SJSA1 (cell line): ENCODE data around the gene CA5A. TPM values are rescaled to one million over a fixed set of nuclear protein-coding genes. Genes with fewer than 3 reads are reported as not detected.
"Not testable (repeated sequence)": the region's sequence is repeated elsewhere in the genome, so short reads cannot be mapped to it uniquely, and the experiment has no call there.

Experiments used
- DNase-seq, 2 experiments: peaks; one replicate each; pipeline ENCODE4 v3.0.0-alpha.2; 2015 to 2020; ENCODE audit warnings: low spot score in 2 of 2, low read depth in 1 of 2
- H3K27ac ChIP-seq: fragments of 250-450 bp; sonication (Bioruptor Pico); 2 replicates; pipeline ENCODE4 v1.5.1; 2020; ENCODE audit warnings: mild to moderate bottlenecking, moderate library complexity
- H3K27me3 ChIP-seq: fragments of 250-450 bp; sonication (Bioruptor Pico); replicated peaks from 2 replicates; pipeline ENCODE4 v1.5.1; 2020; ENCODE audit warnings: mild to moderate bottlenecking, moderate library complexity
- H3K36me3 ChIP-seq: fragments of 250-450 bp; sonication (Bioruptor Pico); 2 replicates; pipeline ENCODE4 v1.5.1; 2020; ENCODE audit warnings: mild to moderate bottlenecking
- H3K4me1 ChIP-seq: fragments of 250-450 bp; sonication (Bioruptor Pico); replicated peaks from 2 replicates; pipeline ENCODE4 v1.6.1; 2021; ENCODE audit warnings: mild to moderate bottlenecking
- H3K4me3 ChIP-seq: fragments of 250-450 bp; sonication (Bioruptor Pico); 2 replicates; pipeline ENCODE4 v1.5.1; 2020; ENCODE audit warnings: mild to moderate bottlenecking
- H3K9me3 ChIP-seq: fragments of 250-450 bp; sonication (Bioruptor Pico); replicated peaks from 2 replicates; pipeline ENCODE4 v1.5.1; 2020; ENCODE audit warnings: mild to moderate bottlenecking
- total RNA-seq: library from RNA; depleted of rRNA; stranded (reverse); fragments of >200 nt; shearing (Covaris generic); gene quantifications from 2 replicates; pipeline ENCODE4 v1.2.3, GENCODE V29; 2014

The CA5A gene
- total RNA-seq, 1 experiment from 2014 or later, result not detected

GRCh38 chr16:87877942-87878507 lies 58.3 kb downstream of the CA5A start:
- Histone ChIP-seq H3K27ac (no peak overlapping the region), H3K9me3 (no peaks in the 10 kb centered on the region)
- no peak for DNase-seq

DNA sequence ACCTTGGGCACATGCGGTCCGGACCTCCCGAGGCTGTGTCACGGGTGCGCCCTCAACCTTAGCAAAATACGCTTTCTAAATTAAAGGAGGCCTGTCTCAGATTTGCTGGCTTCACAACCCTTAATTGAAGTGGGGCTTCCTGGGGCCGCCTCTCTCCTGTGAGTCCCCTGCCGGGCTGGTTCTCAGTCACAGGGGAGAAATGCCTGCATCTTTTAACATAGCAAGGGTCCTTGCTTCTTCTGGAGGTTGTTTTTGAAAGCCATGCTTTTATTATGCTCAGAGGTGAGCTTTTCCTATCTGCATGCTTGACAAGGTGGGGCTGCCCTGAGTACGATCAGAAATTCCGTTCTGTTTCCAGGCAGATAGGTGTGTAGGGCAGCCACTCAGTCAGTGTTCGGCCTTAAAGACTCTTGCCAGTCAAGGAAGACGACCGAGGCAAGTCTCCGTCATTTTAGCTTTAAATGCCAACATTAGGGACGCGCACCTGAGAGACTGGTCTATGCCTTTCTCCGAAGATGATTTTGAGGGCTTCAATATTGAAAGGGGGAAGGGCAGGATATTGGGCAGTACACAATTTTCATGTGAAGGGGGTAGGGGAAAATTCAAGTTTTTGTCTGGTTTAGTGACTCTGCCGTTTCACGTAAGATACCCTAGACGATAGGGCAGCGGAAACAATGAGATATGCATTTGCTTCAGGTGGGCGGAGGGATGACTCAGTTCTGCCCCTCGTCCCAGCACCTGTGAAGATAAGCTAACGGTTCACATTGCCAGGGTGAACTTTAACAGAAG lies 61.5 kb downstream of the CA5A start:
- H3K9me3 ChIP-seq, result no peaks in the 10 kb centered on the region
- no peak for DNase-seq
- H3K4me3 ChIP-seq, result no peak overlapping the region
- no peak overlapping the region for H3K27ac ChIP-seq
- no peaks in the 10 kb centered on the region for H3K36me3 ChIP-seq
- H3K4me1 ChIP-seq, result peaks cover 13% of the 10 kb centered on the region
- H3K27me3 ChIP-seq, result no peaks in the 10 kb centered on the region

More at GRCh38 chr16:87877942-87878507, 58.3 kb downstream of the CA5A start:
- H3K36me3 ChIP-seq, result no peaks in the 10 kb centered on the region
- H3K27me3 ChIP-seq, result no peaks in the 10 kb centered on the region
- no peaks in the 10 kb centered on the region for H3K4me1 ChIP-seq
- H3K4me3 ChIP-seq, result no peak overlapping the region

DNA sequence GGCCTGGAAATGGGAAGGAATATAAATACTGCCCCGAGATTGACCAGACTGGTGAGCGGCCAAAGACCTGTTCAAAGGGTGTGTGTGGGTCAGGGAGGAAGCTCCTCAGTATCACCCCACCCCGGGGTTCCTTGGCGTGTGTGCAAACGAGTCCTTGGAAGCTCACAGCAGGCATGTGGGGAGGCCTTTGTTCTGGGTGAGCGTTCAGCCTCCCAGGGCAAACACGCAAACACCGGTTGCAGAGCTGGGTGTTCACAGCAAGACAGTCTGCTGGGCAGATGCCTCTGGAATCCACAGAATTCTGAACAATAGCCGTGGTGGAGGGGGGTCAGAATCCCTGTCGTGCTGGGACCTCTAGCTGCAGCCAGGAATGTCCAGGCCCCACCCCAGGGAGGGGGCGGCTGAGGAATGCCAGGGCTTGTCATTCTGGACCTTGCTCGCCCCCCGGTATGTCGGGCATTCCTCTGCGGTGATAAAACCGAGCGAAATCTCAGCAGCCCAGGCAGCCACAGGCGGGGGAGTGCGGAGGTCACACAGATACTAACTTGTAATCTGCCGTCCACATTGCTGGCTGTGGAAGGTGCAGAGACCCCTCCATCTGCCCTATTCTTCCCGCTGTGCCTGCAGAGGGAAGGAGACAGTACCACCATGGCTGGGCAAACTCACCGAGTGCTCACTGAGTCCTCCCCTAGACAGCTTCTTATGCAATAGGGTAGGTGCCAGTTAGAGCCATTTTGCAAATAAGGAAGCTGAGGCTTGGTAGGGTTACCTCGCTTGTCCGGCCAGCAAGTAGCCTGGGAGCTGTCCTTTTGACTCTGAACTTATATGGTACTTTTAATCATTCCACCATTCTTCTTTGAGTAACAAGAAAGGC lies 65.7 kb downstream of the CA5A start:
- peaks cover 28% of the 10 kb centered on the region for H3K4me1 ChIP-seq
- not testable (repeated sequence) for H3K9me3 ChIP-seq, H3K27me3 ChIP-seq, H3K4me3 ChIP-seq
- peaks cover 28% of the 10 kb centered on the region for H3K36me3 ChIP-seq
- peak overlapping the region; percentile 96 for H3K27ac ChIP-seq
- peak; percentile 99 for DNase-seq

GRCh38 chr16:87869879-87870417 lies 66.4 kb downstream of the CA5A start:
- peak overlapping the region; percentile 93 for H3K27ac ChIP-seq

DNA sequence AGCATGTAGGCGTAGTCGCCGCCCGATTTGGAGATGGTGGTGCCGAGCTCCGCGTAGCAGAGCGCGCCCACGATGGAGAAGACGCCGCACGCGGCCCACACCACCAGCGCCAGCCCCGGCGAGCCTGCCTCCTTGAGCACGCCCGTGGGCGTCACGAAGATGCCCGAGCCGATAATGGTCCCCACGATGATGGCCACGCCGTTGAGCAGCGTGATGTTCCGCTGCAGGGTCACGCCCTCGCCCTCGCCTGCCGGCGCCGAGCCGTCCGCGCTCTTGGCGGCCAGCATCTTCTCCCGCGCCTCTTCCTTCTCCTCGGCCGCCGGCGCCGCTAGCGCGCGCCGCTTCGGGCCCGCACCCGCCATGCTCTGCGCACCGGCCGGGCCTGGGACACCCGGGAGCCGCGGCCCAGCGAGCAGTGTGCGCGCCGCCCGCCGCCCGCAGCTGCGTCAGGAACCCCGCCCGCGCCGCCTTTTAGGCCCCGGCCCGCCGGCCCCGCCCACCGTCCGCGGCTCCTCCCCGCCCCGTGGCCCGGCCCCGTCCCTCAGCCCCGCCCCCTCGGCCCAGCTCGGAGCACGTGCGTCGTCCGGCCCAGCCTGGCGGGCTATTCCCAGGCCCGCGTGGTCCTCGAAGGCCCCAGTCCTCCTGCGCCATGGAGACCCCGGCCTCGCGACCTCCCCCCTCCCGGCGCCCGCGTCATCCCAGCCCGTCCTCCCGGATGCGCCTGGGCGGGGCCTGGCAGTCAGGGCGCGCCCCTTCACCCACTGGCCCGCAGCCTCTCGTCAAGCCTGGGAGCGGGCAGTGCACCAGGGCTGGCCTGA lies 67.1 kb downstream of the CA5A start, which contains the start of gene SLC7A5:
Gene SLC7A5 (minus strand): TSS at position 447 of the 818 bp plus-strand sequence. CDS start 85 bp downstream, at position 362.
- not testable (repeated sequence) for H3K9me3 ChIP-seq, H3K27me3 ChIP-seq
- peak within 1 kb of the TSS; percentile 70 for H3K4me3 ChIP-seq
- DNase-seq, result peak; percentile 79 to 91
- peaks cover 39% of the 10 kb centered on the region for H3K36me3 ChIP-seq
- H3K27ac ChIP-seq, result peak within 1 kb of the TSS; percentile 93
- H3K4me1 ChIP-seq, result peaks cover 40% of the 10 kb centered on the region

More at GRCh38 chr16:87869879-87870417, 66.4 kb downstream of the CA5A start:
- peaks cover 33% of the 10 kb centered on the region for H3K36me3 ChIP-seq
- not testable (repeated sequence) for DNase-seq, H3K27me3 ChIP-seq, H3K4me3 ChIP-seq, H3K9me3 ChIP-seq
- peaks cover 33% of the 10 kb centered on the region for H3K4me1 ChIP-seq

DNA sequence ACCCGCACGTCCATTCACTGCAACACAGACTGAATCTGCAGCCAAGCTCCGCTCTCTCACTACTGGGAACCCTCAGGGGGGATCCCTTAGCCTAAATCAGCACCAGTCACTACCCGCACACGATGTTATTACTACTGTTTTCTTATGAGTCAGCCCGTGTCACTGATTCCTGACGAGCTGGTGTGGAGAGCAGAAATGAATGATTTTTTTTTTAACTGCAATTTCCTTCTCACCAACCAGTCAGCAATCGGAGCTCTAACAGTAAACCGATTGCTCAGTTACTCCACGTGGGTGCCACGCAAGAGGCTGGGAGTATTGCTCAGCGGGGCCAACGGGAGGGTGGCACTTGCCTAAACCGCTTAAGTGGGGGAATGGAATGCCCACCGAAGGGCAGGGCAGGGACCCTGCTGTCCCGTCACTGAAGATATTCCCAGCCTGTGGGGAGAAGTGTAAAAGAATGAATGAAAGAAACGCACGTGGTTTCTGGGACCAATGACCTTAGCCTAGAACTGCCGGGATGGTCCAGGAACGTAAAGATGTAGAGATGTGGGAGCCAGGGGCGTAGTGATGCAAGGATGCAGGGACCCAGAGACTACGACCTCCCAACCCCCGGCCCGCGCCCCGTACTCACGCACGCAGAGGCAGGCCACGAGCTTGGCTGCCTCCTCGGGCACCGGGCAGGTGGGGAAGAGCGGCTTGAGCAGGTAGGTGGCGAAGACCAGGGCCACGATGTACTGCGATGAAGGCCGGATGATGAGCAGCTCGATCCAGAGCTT lies 67.9 kb downstream of the CA5A start:
- peak overlapping the region; percentile 70 for H3K4me3 ChIP-seq
- peaks cover 45% of the 10 kb centered on the region for H3K36me3 ChIP-seq
- peaks cover 46% of the 10 kb centered on the region for H3K4me1 ChIP-seq
- H3K27ac ChIP-seq, result peak overlapping the region; percentile 82
- DNase-seq, result peak; percentile 76 to 78
- not testable (repeated sequence) for H3K27me3 ChIP-seq, H3K9me3 ChIP-seq

- not testable (repeated sequence) for H3K9me3 ChIP-seq, H3K27me3 ChIP-seq
- DNase-seq, result peak; percentile 48 to 58
- peaks cover 65% of the 10 kb centered on the region for H3K4me1 ChIP-seq
- H3K36me3 ChIP-seq, result peaks cover 69% of the 10 kb centered on the region
- peak overlapping the region; percentile 70 for H3K4me3 ChIP-seq
- H3K27ac ChIP-seq, result peak overlapping the region; percentile 48
Observed at GRCh38 chr16:87865902-87866555, 70.3 kb downstream of the CA5A start.

GRCh38 chr16:87864331-87864989 lies 71.9 kb downstream of the CA5A start:
- peaks cover 76% of the 10 kb centered on the region for H3K36me3 ChIP-seq
- no peaks in the 10 kb centered on the region for H3K27me3 ChIP-seq
- peak overlapping the region; percentile 18 for H3K27ac ChIP-seq
- peak; percentile 36 to 70 for DNase-seq
- peak overlapping the region; percentile 13; the same call in 1 of the 2 replicates for H3K4me3 ChIP-seq
- H3K9me3 ChIP-seq, result no peaks in the 10 kb centered on the region
- peaks cover 65% of the 10 kb centered on the region for H3K4me1 ChIP-seq

DNA sequence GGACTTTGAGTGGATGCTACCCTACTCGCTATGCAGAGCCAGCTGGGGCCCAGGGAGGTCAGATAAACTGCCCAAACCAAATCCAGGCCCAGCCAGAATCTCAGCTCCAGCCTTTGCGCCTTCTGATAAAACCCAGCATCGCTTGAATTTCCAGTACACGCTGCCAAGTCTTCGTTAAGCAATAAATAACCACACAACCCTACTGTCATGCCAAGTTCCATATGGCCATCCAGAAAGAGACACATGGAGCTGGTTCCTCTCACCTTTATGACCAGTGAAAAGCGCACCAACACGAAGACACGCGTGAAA lies 73.0 kb downstream of the CA5A start:
- H3K27me3 ChIP-seq, H3K27ac ChIP-seq, H3K4me3 ChIP-seq, H3K9me3 ChIP-seq, DNase-seq: not testable (repeated sequence)
- Histone ChIP-seq H3K4me1 (peaks cover 74% of the 10 kb centered on the region), H3K36me3 (peaks cover 77% of the 10 kb centered on the region)

- peak overlapping the region; percentile 62; the same call in 1 of the 2 replicates for H3K27ac ChIP-seq
- H3K4me1 ChIP-seq, result peaks cover 79% of the 10 kb centered on the region
- not testable (repeated sequence) for H3K27me3 ChIP-seq, H3K9me3 ChIP-seq, H3K4me3 ChIP-seq
- peaks cover 79% of the 10 kb centered on the region for H3K36me3 ChIP-seq
- peak in 1 of 2 experiments; percentile 56 for DNase-seq
Observed at GRCh38 chr16:87862597-87863326, 73.6 kb downstream of the CA5A start.
